H1 (cell line): ENCODE results near the gene SREK1IP1. TPM values are rescaled to one million over a fixed set of nuclear protein-coding genes. Genes with fewer than 3 reads are reported as not detected.

Experiments
- BRCA1 ChIP-seq: IDR thresholded peaks from 2 replicates; pipeline ENCODE4 v1.6.1; 2012; ENCODE audit warnings: low read depth, low read length, improper control_type of control experiment
- CEBPB ChIP-seq: IDR thresholded peaks from 2 replicates; pipeline ENCODE4 v1.6.1; 2012; ENCODE audit warnings: low read depth, low read length
- E2F6 ChIP-seq: IDR thresholded peaks from 2 replicates; pipeline ENCODE4 v1.6.1; 2012; ENCODE audit warnings: inconsistent platforms
- HDAC6 ChIP-seq: IDR thresholded peaks from one replicate; pipeline ENCODE4 v1.7.1; 2012; ENCODE audit warnings: low read depth, mild to moderate bottlenecking, inconsistent platforms, low read length, moderate library complexity
- KDM4A ChIP-seq: IDR thresholded peaks from one replicate; pipeline ENCODE4 v1.7.1; 2012; ENCODE audit warnings: low read depth, mild to moderate bottlenecking, moderate library complexity, low read length, inconsistent platforms; ENCODE audit not compliant: severe bottlenecking
- POU5F1 ChIP-seq: IDR thresholded peaks from 2 replicates; pipeline ENCODE4 v1.6.1; 2011; ENCODE audit warnings: low read depth, mild to moderate bottlenecking, low read length, moderate library complexity
- RAD21 ChIP-seq, 2 experiments: IDR thresholded peaks in 1 of 2; conservative IDR thresholded peaks in 1 of 2; 2 replicates each; pipeline ENCODE4 v1.6.1; 2011; ENCODE audit warnings: low read depth in 2 of 2, low read length in 2 of 2, improper control_type of control experiment in 1 of 2, inconsistent platforms in 1 of 2, mild to moderate bottlenecking in 1 of 2, moderate library complexity in 1 of 2
- TBP ChIP-seq: IDR thresholded peaks from 2 replicates; pipeline ENCODE4 v1.6.1; 2011; ENCODE audit warnings: low read depth, low read length, improper control_type of control experiment
- polyA plus RNA-seq, 7 experiments: library from polyadenylated mRNA; depleted of rRNA in 3 of 7; stranded (reverse) in 5 of 7; unstranded in 2 of 7; fragments of >200 nt in 5 of 7; fragments of 200-250 nt in 2 of 7; gene quantifications; 1 replicate in 5 of 7; 2 replicates in 1 of 7; 4 replicates in 1 of 7; pipeline versions ENCODE4 v1.2.1 to v1.2.3, GENCODE V29; 2011 to 2013; ENCODE audit warnings: missing spikeins in 2 of 7, mixed read lengths in 2 of 7
- total RNA-seq: library from RNA; stranded (reverse); fragmentation: NEBNext Ultra II Directional; extraction: Animal tissue kit (Norgen Biotek cat#: 25700); gene quantifications from 2 replicates; pipeline ENCODE4 v1.2.1, GENCODE V29; 2021

Gene SREK1IP1
- total and polyA plus RNA-seq, 2 of the 8 experiments (the other 6 are each of a cell fraction or from before 2014, with no cell fraction given), result 6.2 to 39.0 TPM

GRCh38 chr5:64744914-64745313, 23.6 kb downstream of the SREK1IP1 start (continued):
- TF ChIP-seq E2F6, result no peak
- TF ChIP-seq RAD21 (IDR thresholded peaks at IDR 0.05 in 1 of 2, conservative IDR thresholded peaks at IDR 0.05 in 1 of 2; ENCODE audit: low read depth in 2 of 2, low read length in 2 of 2), result no peak
- TF ChIP-seq KDM4A, result no peak
- no peak for TF ChIP-seq BRCA1
- TF ChIP-seq POU5F1, result no peak
- TF ChIP-seq TBP, result no peak
- TF ChIP-seq HDAC6, result no peak
- no peak for TF ChIP-seq CEBPB
